HG03097 (cell line): ENCODE measurements around the gene PIK3CG.
"Not testable (repeated sequence)": the region's sequence is repeated elsewhere in the genome, so short reads cannot be mapped to it uniquely, and the experiment has no call there.

Experiments used
- ATAC-seq: cut with Tn5 transposase; IDR thresholded peaks from one replicate; pipeline ENCODE4 v1.9.1; 2021; ENCODE audit not compliant: unreplicated experiment, low FRiP score

The PIK3CG gene

GRCh38 chr7:106927536-106927935 lies 62.5 kb downstream of the PIK3CG start:
- ATAC-seq, result no peak

GRCh38 chr7:106929616-106930015 lies 64.5 kb downstream of the PIK3CG start:
- not testable (repeated sequence) for ATAC-seq

GRCh38 chr7:106936236-106936635 lies 71.2 kb downstream of the PIK3CG start:
- ATAC-seq, result no peak

GRCh38 chr7:106938122-106938521 lies 73.0 kb downstream of the PIK3CG start:
- ATAC-seq, result not testable (repeated sequence)

- no peak for ATAC-seq
Observed at GRCh38 chr7:106938803-106939202, 73.7 kb downstream of the PIK3CG start.

- ATAC-seq, result no peak
Observed at GRCh38 chr7:106944035-106944665, 79.1 kb downstream of the PIK3CG start.

GRCh38 chr7:106947244-106947728 lies 82.2 kb downstream of the PIK3CG start:
- no peak for ATAC-seq

GRCh38 chr7:106952001-106952657 lies 87.0 kb downstream of the PIK3CG start:
- no peak for ATAC-seq

GRCh38 chr7:106952658-106953231 lies 87.7 kb downstream of the PIK3CG start:
- no peak for ATAC-seq

GRCh38 chr7:106954840-106955239 lies 89.8 kb downstream of the PIK3CG start:
- no peak for ATAC-seq

GRCh38 chr7:106955857-106956256 lies 90.8 kb downstream of the PIK3CG start:
- ATAC-seq, result not testable (repeated sequence)
